ENCODE results near the gene SUN5. TPM values are rescaled to one million over a fixed set of nuclear protein-coding genes. Genes with fewer than 3 reads are reported as not detected.

The SUN5 gene
- total and polyA plus RNA-seq, 2 of the 8 experiments (the other 6 are each of a cell fraction or from before 2014, with no cell fraction given): not detected

DNA sequence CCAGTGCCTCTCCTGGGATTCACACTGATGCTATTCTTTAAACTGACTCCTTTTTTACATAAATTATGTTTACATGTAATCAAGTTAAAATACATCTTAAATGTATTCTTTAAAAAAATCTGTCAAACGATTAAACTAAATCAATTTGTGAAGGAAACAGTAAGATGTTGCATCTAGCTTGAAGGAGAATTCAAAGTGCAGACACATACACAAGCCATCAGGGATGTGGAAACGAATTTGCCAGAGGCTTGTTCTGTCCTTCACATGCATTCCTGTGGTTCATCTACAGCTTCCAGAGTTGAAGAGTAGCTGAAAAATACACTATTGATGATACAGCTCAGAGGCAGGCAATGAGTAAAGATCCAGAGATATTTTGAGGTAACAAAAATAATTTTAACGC is 42.2 kb upstream of the SUN5 start:
- FAIRE-seq: no peak
- no peak overlapping the region for H2BK15ac ChIP-seq (ENCODE audit: low read length)
- H3K36me3 ChIP-seq (ENCODE audit: control insufficient read depth in 2 of 4, insufficient read depth in 4 of 4, low read length in 3 of 4): no peaks in the 10 kb centered on the region
- WGBS, 2 experiments (ENCODE audit: extremely low coverage in 1 of 2, insufficient coverage in 1 of 2, insufficient read length in 1 of 2, insufficient replicate concordance in 2 of 2, low coverage in 1 of 2, low lambda C conversion rate in 2 of 2, missing lambda C conversion rate in 1 of 2): 82% methylated on average over 3 of the region's 3 CpGs; no CpG with 5 or more reads in 1 of the 2 experiments
- H3K18ac ChIP-seq (ENCODE audit: extremely low read depth, low read length): no peak overlapping the region
- no peak overlapping the region for H2BK12ac ChIP-seq (ENCODE audit: low read depth, low read length)
- no peak overlapping the region for H2AFZ ChIP-seq (ENCODE audit: low read length)
- H3K23ac ChIP-seq (ENCODE audit: insufficient read length): no peak overlapping the region
- CTCF ChIA-PET (ENCODE audit: partially characterized antibody): interaction anchor here (0.7 kb wide), 1 partner anchor 9 kb away, joined by 3 read pairs; no protein-coding TSS in a partner anchor
- POLR2A ChIA-PET (ENCODE audit: partially characterized antibody): no interaction called here
- H4K5ac ChIP-seq (ENCODE audit: insufficient read length, low read depth, low read length): no peak overlapping the region
- no peaks in the 10 kb centered on the region for H3K27me3 ChIP-seq (replicated peaks in 1 of 4; ENCODE audit: control insufficient read depth in 3 of 4, extremely low read depth in 1 of 4, insufficient read depth in 3 of 4, low read length in 3 of 4)
- H4K8ac ChIP-seq (ENCODE audit: extremely low read depth, insufficient read depth, low read length): no peak overlapping the region
- no peak overlapping the region for H3K4ac ChIP-seq (replicated peaks; ENCODE audit: insufficient read length, low read depth, low read length)
- DNase-seq (ENCODE audit: low read depth in 1 of 2, low spot score in 2 of 2): no peak
- peaks cover 3 to 15% of the 10 kb centered on the region in 2 experiments; a peak in 2 of 4 replicates for H3K9me3 ChIP-seq (ENCODE audit: insufficient read depth in 2 of 2, low read depth in 1 of 2, low read length in 1 of 2)
- no peaks in the 10 kb centered on the region for H3K4me1 ChIP-seq (replicated peaks in 1 of 4; ENCODE audit: control insufficient read depth in 3 of 4, insufficient read depth in 4 of 4, low read length in 3 of 4)
- H3K14ac ChIP-seq (ENCODE audit: insufficient read length): no peak overlapping the region
- H2AK5ac ChIP-seq (ENCODE audit: low read depth, low read length): no peak overlapping the region
- H3K23me2 ChIP-seq (ENCODE audit: low read depth, low read length): no peaks in the 10 kb centered on the region
- H4K91ac ChIP-seq (replicated peaks; ENCODE audit: insufficient read length, low read length): no peak overlapping the region
- no peak overlapping the region for H3K4me2 ChIP-seq (ENCODE audit: insufficient read depth in 1 of 2, low read depth in 2 of 2, low read length in 2 of 2)
- no peak overlapping the region for H3K56ac ChIP-seq (replicated peaks; ENCODE audit: insufficient read length, low read depth, low read length)
- H3K4me3 ChIP-seq (ENCODE audit: extremely low read depth in 1 of 4, insufficient read depth in 2 of 4, low read depth in 3 of 4, low read length in 4 of 4): no peak overlapping the region
- H3K27ac ChIP-seq (ENCODE audit: low read depth, low read length): no peak overlapping the region
- no peak overlapping the region for H3K9ac ChIP-seq (replicated peaks in 1 of 4; ENCODE audit: extremely low read depth in 1 of 4, low read depth in 3 of 4, low read length in 3 of 4)
- H2BK120ac ChIP-seq (replicated peaks; ENCODE audit: low read depth, low read length): no peak overlapping the region
- no peak overlapping the region for H2BK5ac ChIP-seq (ENCODE audit: low read depth, low read length)
- no peak overlapping the region for H2BK20ac ChIP-seq (ENCODE audit: low read length)
- H3K79me2 ChIP-seq (ENCODE audit: control insufficient read depth in 1 of 2, insufficient read depth in 2 of 2, low read length in 2 of 2): no peaks in the 10 kb centered on the region
- no peaks in the 10 kb centered on the region for H4K20me1 ChIP-seq (replicated peaks in 1 of 2; ENCODE audit: control insufficient read depth in 1 of 2, insufficient read depth in 2 of 2, low read length in 2 of 2)
- no peaks in the 10 kb centered on the region for H3K79me1 ChIP-seq (ENCODE audit: low read depth, low read length)
- TF ChIP-seq, protein P1, sequence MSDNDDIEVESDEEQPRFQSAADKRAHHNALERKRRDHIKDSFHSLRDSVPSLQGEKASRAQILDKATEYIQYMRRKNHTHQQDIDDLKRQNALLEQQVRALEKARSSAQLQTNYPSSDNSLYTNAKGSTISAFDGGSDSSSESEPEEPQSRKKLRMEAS (IDR thresholded peaks at IDR 0.05): no peak
- TF ChIP-seq EGR1 (IDR thresholded peaks at IDR 0.05; ENCODE audit: borderline replicate concordance, low read depth, low read length) (no peak), TAF7 (optimal IDR thresholded peaks at IDR 0.05; ENCODE audit: borderline replicate concordance, low read depth, low read length) (no peak), MAFK (IDR thresholded peaks at IDR 0.05; ENCODE audit: low read depth, low read length) (no peak), EZH2 (IDR thresholded peaks at IDR 0.05; ENCODE audit: low read depth, low read length, severe bottlenecking) (no peak), SIX5 (IDR thresholded peaks at IDR 0.05; ENCODE audit: low read depth, low read length) (no peak), RNF2 (IDR thresholded peaks at IDR 0.05; ENCODE audit: borderline replicate concordance, low read depth, low read length, missing control alignments, poor library complexity, severe bottlenecking) (no peak), KDM4A (IDR thresholded peaks at IDR 0.05; ENCODE audit: low read depth, low read length, severe bottlenecking) (no peak), ASH2L (IDR thresholded peaks at IDR 0.05; ENCODE audit: low read length) (no peak), SUZ12 (IDR thresholded peaks at IDR 0.05; ENCODE audit: low read length) (no peak), CREB1 (IDR thresholded peaks at IDR 0.05) (no peak)
- TF ChIP-seq, protein P2, sequence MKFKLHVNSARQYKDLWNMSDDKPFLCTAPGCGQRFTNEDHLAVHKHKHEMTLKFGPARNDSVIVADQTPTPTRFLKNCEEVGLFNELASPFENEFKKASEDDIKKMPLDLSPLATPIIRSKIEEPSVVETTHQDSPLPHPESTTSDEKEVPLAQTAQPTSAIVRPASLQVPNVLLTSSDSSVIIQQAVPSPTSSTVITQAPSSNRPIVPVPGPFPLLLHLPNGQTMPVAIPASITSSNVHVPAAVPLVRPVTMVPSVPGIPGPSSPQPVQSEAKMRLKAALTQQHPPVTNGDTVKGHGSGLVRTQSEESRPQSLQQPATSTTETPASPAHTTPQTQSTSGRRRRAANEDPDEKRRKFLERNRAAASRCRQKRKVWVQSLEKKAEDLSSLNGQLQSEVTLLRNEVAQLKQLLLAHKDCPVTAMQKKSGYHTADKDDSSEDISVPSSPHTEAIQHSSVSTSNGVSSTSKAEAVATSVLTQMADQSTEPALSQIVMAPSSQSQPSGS (IDR thresholded peaks at IDR 0.05; ENCODE audit: low read length): no peak
